ENCODE data around the gene ZNF423.

The ZNF423 gene

DNA sequence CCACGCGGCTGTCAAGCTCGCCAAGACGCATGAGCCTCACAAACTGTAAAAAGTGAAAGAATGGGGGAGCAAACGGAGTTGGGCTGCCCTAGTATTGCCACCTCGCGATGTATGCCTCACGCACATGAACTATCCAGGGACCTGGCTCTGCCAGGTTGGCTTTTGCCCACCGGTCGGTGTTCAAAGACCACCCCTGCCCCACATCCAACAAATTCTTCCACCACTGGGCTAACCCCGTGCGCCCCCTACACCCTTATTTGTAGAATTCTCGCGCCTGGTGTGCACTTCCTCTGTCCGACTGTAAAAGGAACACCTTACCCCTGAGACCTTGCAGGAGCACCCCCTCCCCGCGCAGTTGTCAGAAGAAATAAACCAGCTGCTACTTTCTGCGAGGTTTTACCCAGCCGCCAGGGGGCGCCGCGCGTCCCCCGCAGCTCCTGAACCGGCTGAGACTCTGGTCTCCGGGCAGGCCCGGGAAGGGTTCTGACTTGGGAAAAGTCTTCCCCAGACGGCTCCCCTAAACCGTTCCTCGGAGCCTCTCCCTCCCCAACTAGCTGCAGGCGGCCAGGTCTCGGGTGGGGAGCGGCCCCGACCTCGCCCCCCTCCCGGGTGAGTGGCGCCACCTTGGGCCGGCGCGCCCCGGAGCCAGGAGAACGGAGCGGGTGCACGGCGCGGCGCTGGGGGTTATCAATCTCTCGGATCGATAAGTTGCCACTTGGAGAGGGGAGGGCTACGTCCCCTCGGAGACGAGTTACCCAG, 1.7 kb upstream of the ZNF423 start:
- Histone ChIP-seq H3K9me3 (ENCODE audit: control insufficient read depth, low read length) (no peaks in the 10 kb centered on the region), H3K79me1 (replicated peaks; ENCODE audit: low read length, poor library complexity, severe bottlenecking) (peaks cover 2% of the 10 kb centered on the region), H3K4me2 (ENCODE audit: low read length, poor library complexity, severe bottlenecking) (peak overlapping the region; percentile 97), H3K27me3 (ENCODE audit: control insufficient read depth in 1 of 2, insufficient read depth in 1 of 2, low read length in 2 of 2) (peaks cover 27% of the 10 kb centered on the region in 2 experiments), H3K14ac (ENCODE audit: low read length in 2 of 2) (peak overlapping the region in 1 of 2 experiments; percentile 18), H4K91ac (ENCODE audit: low read length) (no peak overlapping the region), H2BK15ac (ENCODE audit: low read depth, poor library complexity, severe bottlenecking) (peak overlapping the region; percentile 74), H2AK5ac (ENCODE audit: low read length, severe bottlenecking) (peak overlapping the region; percentile 65), H3K23ac (ENCODE audit: low read length in 2 of 2) (peak overlapping the region; percentile 42 to 89), H3K4ac (ENCODE audit: low read depth in 1 of 2, low read length in 2 of 2) (peak overlapping the region in 1 of 2 experiments; percentile 6), H3K9ac (ENCODE audit: low read length) (peak overlapping the region; percentile 21), H3K36me3 (ENCODE audit: control insufficient read depth in 1 of 2, insufficient read depth in 2 of 2, low read depth in 1 of 2, low read length in 2 of 2) (no peaks in the 10 kb centered on the region), H3K27ac (ENCODE audit: low read length, poor library complexity, severe bottlenecking) (peak overlapping the region; percentile 23), H2BK12ac (ENCODE audit: low read length in 2 of 2) (peak overlapping the region in 1 of 2 experiments; percentile 37), H3K4me1 (ENCODE audit: control insufficient read depth, insufficient read depth, low read depth, low read length) (peaks cover 30% of the 10 kb centered on the region), H2BK5ac (ENCODE audit: low read depth, low read length, poor library complexity, severe bottlenecking) (no peak overlapping the region), H3K18ac (ENCODE audit: low read depth in 1 of 2, low read length in 2 of 2) (peak overlapping the region in 1 of 2 experiments; percentile 72), H2BK120ac (ENCODE audit: low read depth, low read length) (no peak overlapping the region), H2AFZ (ENCODE audit: low read depth, low read length) (peak overlapping the region; percentile 29), H4K8ac (ENCODE audit: low read length) (peak overlapping the region; percentile 52), H3K4me3 (ENCODE audit: insufficient read depth in 1 of 2, low read depth in 1 of 2, low read length in 2 of 2) (peak overlapping the region; percentile 74 to 78)
- WGBS, result 2% methylated on average over 43 of the region's 52 CpGs
- DNase-seq, result peak; percentile 58

DNA sequence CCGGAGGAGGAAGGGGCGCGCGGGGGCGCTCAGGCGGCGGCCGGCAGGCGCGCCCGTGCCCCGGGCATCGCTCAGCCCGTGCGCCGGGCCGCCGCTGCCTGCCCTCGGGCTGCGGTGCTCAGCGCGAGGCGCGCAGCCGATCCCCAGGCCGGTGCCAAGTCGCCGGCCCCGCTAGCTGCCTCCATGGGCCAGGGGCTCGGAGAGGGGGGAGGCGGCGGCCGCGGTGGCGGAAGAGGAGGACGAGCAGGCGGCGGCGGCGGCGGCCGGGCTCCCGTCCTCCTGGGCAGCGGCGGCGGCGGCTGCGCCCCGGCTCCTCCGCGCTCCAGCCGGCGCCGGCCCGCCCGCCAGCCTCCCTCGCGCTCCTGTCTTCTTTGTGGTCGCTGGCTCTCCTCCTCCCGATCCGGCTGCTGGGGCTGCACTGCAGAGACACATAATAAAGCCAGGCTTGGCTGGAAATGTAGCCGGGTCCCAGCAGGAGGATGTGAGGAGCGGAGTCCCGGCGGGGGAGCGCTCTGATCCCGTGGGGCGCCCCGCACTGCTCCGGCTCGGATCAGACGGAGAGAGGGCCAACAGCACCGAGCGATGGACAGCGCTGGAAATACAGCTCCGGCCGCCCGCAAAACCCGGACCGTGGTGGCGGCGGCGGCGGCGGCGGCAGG, 889 bp upstream of the ZNF423 start:
- H2BK15ac ChIP-seq (ENCODE audit: low read depth, poor library complexity, severe bottlenecking), result peak overlapping the region; percentile 78
- no peak overlapping the region for H2AK5ac ChIP-seq (ENCODE audit: low read length, severe bottlenecking)
- no peaks in the 10 kb centered on the region for H3K36me3 ChIP-seq (ENCODE audit: control insufficient read depth in 1 of 2, insufficient read depth in 2 of 2, low read depth in 1 of 2, low read length in 2 of 2)
- no peak overlapping the region for H3K23ac ChIP-seq (ENCODE audit: low read length in 2 of 2)
- H3K27me3 ChIP-seq (ENCODE audit: control insufficient read depth in 1 of 2, insufficient read depth in 1 of 2, low read length in 2 of 2), result peaks cover 24 to 26% of the 10 kb centered on the region in 2 experiments
- H2AFZ ChIP-seq (ENCODE audit: low read depth, low read length), result peak overlapping the region; percentile 57
- no peak overlapping the region for H4K91ac ChIP-seq (ENCODE audit: low read length)
- peak overlapping the region in 1 of 2 experiments; percentile 72 for H3K18ac ChIP-seq (ENCODE audit: low read depth in 1 of 2, low read length in 2 of 2)
- peak; percentile 88 for DNase-seq
- under 1% methylated on average over 42 of the region's 86 CpGs for WGBS
- H3K4me2 ChIP-seq (ENCODE audit: low read length, poor library complexity, severe bottlenecking), result peak overlapping the region; percentile 99
- peak overlapping the region; percentile 79 for H2BK12ac ChIP-seq (ENCODE audit: low read length in 2 of 2)
- H2BK5ac ChIP-seq (ENCODE audit: low read depth, low read length, poor library complexity, severe bottlenecking), result no peak overlapping the region
- H3K4me1 ChIP-seq (ENCODE audit: control insufficient read depth, insufficient read depth, low read depth, low read length), result peaks cover 30% of the 10 kb centered on the region
- H3K4me3 ChIP-seq (ENCODE audit: insufficient read depth in 1 of 2, low read depth in 1 of 2, low read length in 2 of 2), result peak overlapping the region; percentile 74 to 78
- no peak overlapping the region for H2BK120ac ChIP-seq (ENCODE audit: low read depth, low read length)
- peak overlapping the region in 1 of 2 experiments; percentile 52 for H3K4ac ChIP-seq (ENCODE audit: low read depth in 1 of 2, low read length in 2 of 2)
- peak overlapping the region; percentile 52 for H4K8ac ChIP-seq (ENCODE audit: low read length)
- peak overlapping the region; percentile 68 for H3K27ac ChIP-seq (ENCODE audit: low read length, poor library complexity, severe bottlenecking)
- H3K9me3 ChIP-seq (ENCODE audit: control insufficient read depth, low read length), result no peaks in the 10 kb centered on the region
- H3K79me1 ChIP-seq (replicated peaks; ENCODE audit: low read length, poor library complexity, severe bottlenecking), result peaks cover 2% of the 10 kb centered on the region
- no peak overlapping the region for H3K14ac ChIP-seq (ENCODE audit: low read length in 2 of 2)
- peak overlapping the region; percentile 67 for H3K9ac ChIP-seq (ENCODE audit: low read length)

DNA sequence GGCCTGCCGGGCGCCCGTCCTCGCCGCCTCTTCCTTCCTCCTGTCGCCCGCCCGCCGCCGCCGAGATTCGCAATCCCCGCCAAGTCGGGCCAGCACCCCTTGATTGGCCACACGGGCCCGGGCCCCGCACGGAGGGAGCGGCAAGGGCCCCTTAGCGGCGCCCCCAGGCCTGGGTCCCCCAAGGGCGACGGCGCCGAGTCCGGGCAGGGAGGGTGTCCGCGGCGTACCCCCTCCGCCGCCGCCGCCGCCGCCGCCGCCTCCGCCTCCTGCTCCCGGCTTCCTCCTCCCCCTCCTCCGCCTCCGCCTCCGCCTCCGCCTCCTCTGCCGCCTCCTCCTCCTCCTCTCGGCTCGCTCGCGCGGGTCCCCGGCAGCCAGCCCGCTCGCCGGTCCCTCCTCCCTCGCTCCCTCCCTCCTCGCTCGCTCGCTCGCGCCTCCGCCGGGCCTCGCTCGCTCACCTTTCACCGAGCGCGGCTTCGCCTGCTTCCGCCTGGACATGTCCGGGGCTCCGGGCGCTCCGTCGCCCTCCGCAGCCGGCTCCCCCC, 561 bp downstream of the ZNF423 start:
- Histone ChIP-seq H3K4me2 (ENCODE audit: low read length, poor library complexity, severe bottlenecking) (peak overlapping the region; percentile 84), H2BK15ac (ENCODE audit: low read depth, poor library complexity, severe bottlenecking) (peak overlapping the region; percentile 73), H3K9me3 (ENCODE audit: control insufficient read depth, low read length) (no peaks in the 10 kb centered on the region), H3K27me3 (ENCODE audit: control insufficient read depth in 1 of 2, insufficient read depth in 1 of 2, low read length in 2 of 2) (peaks cover 14 to 19% of the 10 kb centered on the region in 2 experiments), H3K9ac (ENCODE audit: low read length) (peak overlapping the region; percentile 57), H3K18ac (ENCODE audit: low read depth in 1 of 2, low read length in 2 of 2) (peak overlapping the region; percentile 90 to 95), H3K4me1 (ENCODE audit: control insufficient read depth, insufficient read depth, low read depth, low read length) (peaks cover 35% of the 10 kb centered on the region), H3K4me3 (ENCODE audit: insufficient read depth in 1 of 2, low read depth in 1 of 2, low read length in 2 of 2) (peak overlapping the region; percentile 75 to 83), H4K91ac (ENCODE audit: low read length) (peak overlapping the region; percentile 70), H3K27ac (ENCODE audit: low read length, poor library complexity, severe bottlenecking) (no peak overlapping the region), H3K4ac (ENCODE audit: low read depth in 1 of 2, low read length in 2 of 2) (peak overlapping the region; percentile 73 to 94), H2AFZ (ENCODE audit: low read depth, low read length) (peak overlapping the region; percentile 74), H3K14ac (ENCODE audit: low read length in 2 of 2) (peak overlapping the region in 1 of 2 experiments; percentile 74), H4K8ac (ENCODE audit: low read length) (peak overlapping the region; percentile 78), H2BK5ac (ENCODE audit: low read depth, low read length, poor library complexity, severe bottlenecking) (no peak overlapping the region), H2AK5ac (ENCODE audit: low read length, severe bottlenecking) (no peak overlapping the region), H2BK12ac (ENCODE audit: low read length in 2 of 2) (peak overlapping the region in 1 of 2 experiments; percentile 60), H2BK120ac (ENCODE audit: low read depth, low read length) (peak overlapping the region; percentile 94), H3K23ac (ENCODE audit: low read length in 2 of 2) (peak overlapping the region in 1 of 2 experiments; percentile 53), H3K36me3 (ENCODE audit: control insufficient read depth in 1 of 2, insufficient read depth in 2 of 2, low read depth in 1 of 2, low read length in 2 of 2) (no peaks in the 10 kb centered on the region), H3K79me1 (replicated peaks; ENCODE audit: low read length, poor library complexity, severe bottlenecking) (peaks cover 10% of the 10 kb centered on the region)
- peak; percentile 85 for DNase-seq
- WGBS, result under 1% methylated on average over 49 of the region's 75 CpGs

All from mesenchymal stem cell (in vitro differentiated cells and primary cell).